HG03521 (cell line): ENCODE data around the gene GALNT18.
"Not testable (repeated sequence)": the region's sequence is repeated elsewhere in the genome, so short reads cannot be mapped to it uniquely, and the experiment has no call there.

Experiments used
- ATAC-seq: cut with Tn5 transposase; IDR thresholded peaks from one replicate; pipeline ENCODE4 v1.9.1; 2021; ENCODE audit warnings: mild to moderate bottlenecking, moderate library complexity; ENCODE audit not compliant: unreplicated experiment

The GALNT18 gene

GRCh38 chr11:11363674-11364073, 258.1 kb downstream of the GALNT18 start:
- no peak for ATAC-seq

- ATAC-seq = no peak
Measured at GRCh38 chr11:11359611-11360010, 262.2 kb downstream of the GALNT18 start.

GRCh38 chr11:11356842-11357241, 265.0 kb downstream of the GALNT18 start:
- no peak for ATAC-seq

GRCh38 chr11:11352878-11353277, 268.9 kb downstream of the GALNT18 start, which contains the start of gene CSNK2A3:
Gene CSNK2A3, minus strand, starts transcription at chr11:11353250. Its CDS starts 131 bp downstream, at chr11:11353119.
- ATAC-seq = not testable (repeated sequence)

GRCh38 chr11:11351851-11352250, 270.0 kb downstream of the GALNT18 start:
- ATAC-seq = not testable (repeated sequence)

GRCh38 chr11:11351042-11351586, 270.7 kb downstream of the GALNT18 start:
- no peak for ATAC-seq

- no peak for ATAC-seq
Measured at GRCh38 chr11:11349870-11350337, 271.9 kb downstream of the GALNT18 start.

- no peak for ATAC-seq
Measured at GRCh38 chr11:11349106-11349825, 272.5 kb downstream of the GALNT18 start.

- no peak for ATAC-seq
Measured at GRCh38 chr11:11348303-11348702, 273.5 kb downstream of the GALNT18 start.

GRCh38 chr11:11347592-11347991, 274.2 kb downstream of the GALNT18 start:
- no peak for ATAC-seq

- no peak for ATAC-seq
Measured at GRCh38 chr11:11346303-11346702, 275.5 kb downstream of the GALNT18 start.

GRCh38 chr11:11345099-11345498, 276.7 kb downstream of the GALNT18 start:
- no peak for ATAC-seq

- ATAC-seq = no peak
Measured at GRCh38 chr11:11344045-11344444, 277.8 kb downstream of the GALNT18 start.

GRCh38 chr11:11338304-11338703, 283.5 kb downstream of the GALNT18 start:
- no peak for ATAC-seq

- no peak for ATAC-seq
Measured at GRCh38 chr11:11336664-11337063, 285.1 kb downstream of the GALNT18 start.

- no peak for ATAC-seq
Measured at GRCh38 chr11:11335043-11335442, 286.8 kb downstream of the GALNT18 start.

GRCh38 chr11:11334607-11335006, 287.2 kb downstream of the GALNT18 start:
- ATAC-seq = no peak

GRCh38 chr11:11332141-11332710, 289.6 kb downstream of the GALNT18 start:
- no peak for ATAC-seq

GRCh38 chr11:11329062-11329806, 292.6 kb downstream of the GALNT18 start:
- no peak for ATAC-seq

GRCh38 chr11:11324090-11324489, 297.7 kb downstream of the GALNT18 start:
- no peak for ATAC-seq

GRCh38 chr11:11322101-11322500, 299.7 kb downstream of the GALNT18 start:
- no peak for ATAC-seq
